Measurements from ENCODE around the gene NTRK3.

NTRK3 gene

GRCh38 chr15:88020806-88021205 is 235.7 kb downstream of the NTRK3 start:
- no peak for DNase-seq

GRCh38 chr15:88019656-88020055 is 236.9 kb downstream of the NTRK3 start:
- DNase-seq, result no peak

- no peak for DNase-seq
Observed at GRCh38 chr15:88018869-88019641, 237.5 kb downstream of the NTRK3 start.

- no peak for DNase-seq
Observed at GRCh38 chr15:88017753-88018152, 238.8 kb downstream of the NTRK3 start.

GRCh38 chr15:88016406-88016805 is 240.1 kb downstream of the NTRK3 start:
- DNase-seq, result no peak

- DNase-seq, result no peak
Observed at GRCh38 chr15:88015228-88015860, 241.2 kb downstream of the NTRK3 start.

- no peak for DNase-seq
Observed at GRCh38 chr15:88014454-88015160, 241.9 kb downstream of the NTRK3 start.

GRCh38 chr15:88013111-88013510 is 243.4 kb downstream of the NTRK3 start:
- no peak for DNase-seq

- no peak for DNase-seq
Observed at GRCh38 chr15:88012688-88013087, 243.9 kb downstream of the NTRK3 start.

- no peak for DNase-seq
Observed at GRCh38 chr15:88012233-88012632, 244.3 kb downstream of the NTRK3 start.

- DNase-seq, result no peak
Observed at GRCh38 chr15:88011533-88011932, 245.0 kb downstream of the NTRK3 start.

GRCh38 chr15:88006146-88006545 is 250.4 kb downstream of the NTRK3 start:
- DNase-seq, result no peak

GRCh38 chr15:88004399-88004798 is 252.1 kb downstream of the NTRK3 start:
- DNase-seq, result no peak

GRCh38 chr15:88003541-88004327 is 252.8 kb downstream of the NTRK3 start:
- DNase-seq, result no peak

- no peak for DNase-seq
Observed at GRCh38 chr15:88002706-88003105, 253.8 kb downstream of the NTRK3 start.

GRCh38 chr15:87998630-87999029 is 257.9 kb downstream of the NTRK3 start:
- no peak for DNase-seq

GRCh38 chr15:87986776-87987175 is 269.8 kb downstream of the NTRK3 start:
- no peak for DNase-seq

- no peak for DNase-seq
Observed at GRCh38 chr15:87985451-87985850, 271.1 kb downstream of the NTRK3 start.

- no peak for DNase-seq
Observed at GRCh38 chr15:87981969-87982368, 274.6 kb downstream of the NTRK3 start.

- no peak for DNase-seq
Observed at GRCh38 chr15:87977907-87978306, 278.6 kb downstream of the NTRK3 start.

GRCh38 chr15:87976552-87976951 is 280.0 kb downstream of the NTRK3 start:
- no peak for DNase-seq

- DNase-seq, result no peak
Observed at GRCh38 chr15:87973501-87974215, 282.9 kb downstream of the NTRK3 start.

All from NCI-H1436 (cell line).